ENCODE data around the gene F7. TPM values are rescaled to one million over a fixed set of nuclear protein-coding genes. Genes with fewer than 3 reads are reported as not detected.
A peak's percentile ranks its signal among the peaks of the same experiment; 100 is the strongest.

F7 gene
- total RNA-seq, 1 experiment from 2014 or later = 52.4 TPM

DNA sequence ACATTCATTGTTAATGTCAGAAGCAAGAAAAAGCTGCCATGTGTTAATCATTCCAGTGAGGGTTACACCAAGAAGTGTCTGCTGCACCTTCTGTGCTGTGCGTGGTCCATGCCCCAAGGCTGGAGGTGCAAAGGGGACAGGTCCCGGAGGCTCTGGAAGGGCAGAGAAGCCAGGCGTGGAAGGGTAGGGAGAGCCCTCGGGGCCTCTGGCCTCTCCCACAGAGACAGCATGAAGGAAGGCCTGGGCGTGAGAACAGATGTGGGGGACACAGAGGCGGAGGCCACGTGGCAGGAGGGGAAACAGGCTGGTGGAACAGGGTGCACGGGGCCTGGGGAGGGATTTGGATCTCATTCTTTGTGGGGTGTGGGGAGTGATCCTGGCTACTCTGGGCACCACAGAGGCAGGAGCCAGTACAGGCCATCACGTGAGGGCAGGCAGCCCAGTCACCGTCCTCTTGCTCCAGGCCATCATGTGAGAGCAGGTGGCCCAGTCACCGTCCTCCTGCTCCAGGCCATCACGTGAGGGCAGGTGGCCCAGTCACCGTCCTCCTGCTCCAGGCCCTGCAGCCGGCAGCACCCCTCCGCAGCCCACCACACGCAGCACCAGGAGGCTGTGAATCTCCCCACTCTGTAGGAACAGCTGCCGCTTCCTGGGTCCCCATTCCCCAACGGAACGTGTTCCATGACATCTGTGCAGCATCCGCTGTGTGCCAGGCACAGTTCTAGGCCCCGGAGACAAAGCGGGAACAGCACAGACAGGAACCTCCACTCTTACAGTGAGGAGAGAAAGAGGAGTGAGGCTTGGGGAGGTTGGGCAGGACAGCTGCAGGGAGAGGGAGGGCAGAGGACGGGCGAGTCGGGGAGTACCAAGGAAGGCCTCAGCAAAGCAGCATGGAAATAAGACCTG, 10.2 kb upstream of the F7 start:
- POLR2A ChIA-PET = interaction anchor here (1.1 kb wide), 1 partner anchor 10 kb away, joined by 7 read pairs; no protein-coding TSS in a partner anchor
- Mint-ChIP-seq H3K27ac (ENCODE audit: unreplicated experiment) (peak overlapping the region; percentile 49), H3K4me1 (ENCODE audit: low read depth, unreplicated experiment) (no peaks in the 10 kb centered on the region), H3K27me3 (ENCODE audit: insufficient read depth, unreplicated experiment) (no peaks in the 10 kb centered on the region), H3K4me3 (ENCODE audit: unreplicated experiment) (no peak overlapping the region), H3K36me3 (ENCODE audit: insufficient read depth, unreplicated experiment) (no peaks in the 10 kb centered on the region), H3K9me3 (ENCODE audit: unreplicated experiment) (no peaks in the 10 kb centered on the region)
- no TSS peak for BruUV-seq (replicated peaks)
- Histone ChIP-seq H3K9me3 (no peaks in the 10 kb centered on the region), H3K27me3 (replicated peaks; ENCODE audit: control insufficient read depth, insufficient read depth, low read length) (no peaks in the 10 kb centered on the region), H3K36me3 (ENCODE audit: control insufficient read depth, insufficient read depth, low read length) (no peaks in the 10 kb centered on the region), H3K4me1 (no peaks in the 10 kb centered on the region), H3K4me3 (ENCODE audit: low read depth, low read length) (no peak overlapping the region)
- TF ChIP-seq, protein P1, sequence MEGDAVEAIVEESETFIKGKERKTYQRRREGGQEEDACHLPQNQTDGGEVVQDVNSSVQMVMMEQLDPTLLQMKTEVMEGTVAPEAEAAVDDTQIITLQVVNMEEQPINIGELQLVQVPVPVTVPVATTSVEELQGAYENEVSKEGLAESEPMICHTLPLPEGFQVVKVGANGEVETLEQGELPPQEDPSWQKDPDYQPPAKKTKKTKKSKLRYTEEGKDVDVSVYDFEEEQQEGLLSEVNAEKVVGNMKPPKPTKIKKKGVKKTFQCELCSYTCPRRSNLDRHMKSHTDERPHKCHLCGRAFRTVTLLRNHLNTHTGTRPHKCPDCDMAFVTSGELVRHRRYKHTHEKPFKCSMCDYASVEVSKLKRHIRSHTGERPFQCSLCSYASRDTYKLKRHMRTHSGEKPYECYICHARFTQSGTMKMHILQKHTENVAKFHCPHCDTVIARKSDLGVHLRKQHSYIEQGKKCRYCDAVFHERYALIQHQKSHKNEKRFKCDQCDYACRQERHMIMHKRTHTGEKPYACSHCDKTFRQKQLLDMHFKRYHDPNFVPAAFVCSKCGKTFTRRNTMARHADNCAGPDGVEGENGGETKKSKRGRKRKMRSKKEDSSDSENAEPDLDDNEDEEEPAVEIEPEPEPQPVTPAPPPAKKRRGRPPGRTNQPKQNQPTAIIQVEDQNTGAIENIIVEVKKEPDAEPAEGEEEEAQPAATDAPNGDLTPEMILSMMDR (IDR thresholded peaks at IDR 0.05; ENCODE audit: insufficient read depth in 1 of 2, low read depth in 1 of 2, low read length in 1 of 2, severe bottlenecking in 1 of 2, unreplicated experiment in 1 of 2) = no peak
- CTCF ChIA-PET = no interaction called here
- no peak for DNase-seq
- intact Hi-C loops (cut with micrococcal nuclease; ENCODE audit: unreplicated experiment) = no loop called here

DNA sequence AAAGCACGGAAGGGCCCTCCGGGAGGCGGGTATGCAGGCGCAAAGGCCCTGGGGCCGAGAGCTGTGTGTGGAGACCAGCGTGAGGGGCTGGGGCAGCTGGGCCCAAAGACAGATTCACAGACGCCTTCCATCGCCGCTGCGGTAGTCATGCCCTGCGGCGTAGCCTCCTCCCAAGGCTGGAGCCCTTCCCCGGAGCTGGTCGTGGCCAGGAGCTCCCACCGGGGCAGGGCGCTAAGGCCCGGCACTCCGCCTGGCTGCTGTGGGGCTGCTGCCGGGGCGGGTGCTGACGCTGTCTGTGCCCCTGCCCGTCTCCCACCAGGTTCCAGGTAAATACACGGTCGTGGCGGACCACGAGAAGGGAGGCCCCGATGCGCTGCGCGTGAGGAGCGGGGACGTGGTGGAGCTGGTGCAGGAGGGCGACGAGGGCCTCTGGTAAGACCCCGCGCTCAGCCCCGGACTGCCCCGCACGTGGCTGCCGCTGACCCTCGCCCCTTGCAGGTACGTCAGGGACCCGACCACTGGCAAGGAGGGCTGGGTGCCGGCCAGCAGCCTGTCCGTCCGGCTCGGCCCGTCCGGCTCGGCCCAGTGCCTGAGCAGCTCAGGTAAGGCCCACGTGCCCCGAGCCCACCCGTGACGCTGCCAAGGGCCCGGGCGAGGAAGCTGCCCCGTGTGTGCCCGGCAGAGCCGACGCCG, 9.4 kb upstream of the F7 start:
- H3K27me3 ChIP-seq (replicated peaks; ENCODE audit: control insufficient read depth, insufficient read depth, low read length) = no peaks in the 10 kb centered on the region
- peaks cover 2% of the 10 kb centered on the region; the same call in 1 of the 2 replicates for H3K4me1 ChIP-seq
- Mint-ChIP-seq H3K9me3 (ENCODE audit: unreplicated experiment) (no peaks in the 10 kb centered on the region), H3K27me3 (ENCODE audit: insufficient read depth, unreplicated experiment) (no peaks in the 10 kb centered on the region), H3K4me1 (ENCODE audit: low read depth, unreplicated experiment) (no peaks in the 10 kb centered on the region), H3K27ac (ENCODE audit: unreplicated experiment) (peak overlapping the region; percentile 49), H3K4me3 (ENCODE audit: unreplicated experiment) (no peak overlapping the region), H3K36me3 (ENCODE audit: insufficient read depth, unreplicated experiment) (no peaks in the 10 kb centered on the region)
- no TSS peak for BruUV-seq (replicated peaks)
- intact Hi-C loops (cut with micrococcal nuclease; ENCODE audit: unreplicated experiment) = no loop called here
- H3K4me3 ChIP-seq (ENCODE audit: low read depth, low read length) = no peak overlapping the region
- TF ChIP-seq, protein P1 (IDR thresholded peaks at IDR 0.05; ENCODE audit: insufficient read depth in 1 of 2, low read depth in 1 of 2, low read length in 1 of 2, severe bottlenecking in 1 of 2, unreplicated experiment in 1 of 2) = no peak
- no peak for DNase-seq
- no peaks in the 10 kb centered on the region for H3K36me3 ChIP-seq (ENCODE audit: control insufficient read depth, insufficient read depth, low read length)
- no peaks in the 10 kb centered on the region for H3K9me3 ChIP-seq
- CTCF ChIA-PET = no interaction called here
- POLR2A ChIA-PET = interaction anchor here (0.6 to 1.1 kb wide), 2 partner anchors 10 to 173 kb away, joined by 5 to 7 read pairs; no protein-coding TSS in a partner anchor

DNA sequence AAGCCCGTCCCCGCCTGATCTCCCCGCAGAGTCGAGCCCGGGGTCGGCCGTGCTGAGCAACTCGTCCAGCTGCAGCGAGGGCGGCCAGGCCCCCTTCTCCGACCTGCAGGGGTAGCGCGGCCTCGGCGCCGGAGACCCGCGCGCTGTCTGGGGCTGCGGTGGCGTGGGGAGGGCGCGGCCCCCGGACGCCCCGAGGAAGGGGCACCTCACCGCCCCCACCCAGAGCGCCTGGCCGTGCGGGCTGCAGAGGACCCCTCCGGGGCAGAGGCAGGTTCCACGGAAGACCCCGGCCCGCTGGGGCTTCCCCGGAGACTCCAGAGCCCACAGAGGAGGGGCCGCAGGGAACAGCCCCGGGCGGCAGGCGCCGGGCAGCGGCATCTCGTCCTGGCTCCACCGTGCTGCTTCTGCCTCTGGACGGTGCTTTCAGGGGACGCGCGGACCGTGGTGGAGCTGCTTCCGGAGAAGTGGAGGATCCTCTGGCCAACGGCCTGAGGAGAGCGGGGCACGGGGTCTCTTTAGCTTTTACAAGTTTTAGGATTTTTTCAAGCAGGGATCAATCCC, 8.8 kb upstream of the F7 start:
- Histone ChIP-seq H3K4me1 (peaks cover 8% of the 10 kb centered on the region; the same call in 1 of the 2 replicates), H3K27me3 (replicated peaks; ENCODE audit: control insufficient read depth, insufficient read depth, low read length) (no peaks in the 10 kb centered on the region), H3K9me3 (no peaks in the 10 kb centered on the region), H3K36me3 (ENCODE audit: control insufficient read depth, insufficient read depth, low read length) (no peaks in the 10 kb centered on the region), H3K4me3 (ENCODE audit: low read depth, low read length) (no peak overlapping the region)
- ChIA-PET CTCF (no interaction called here), POLR2A (interaction anchor here (0.6 kb wide), 1 partner anchor 173 kb away, joined by 5 read pairs; no protein-coding TSS in a partner anchor)
- BruUV-seq (replicated peaks) = no TSS peak
- no peak for DNase-seq
- Mint-ChIP-seq H3K9me3 (ENCODE audit: unreplicated experiment) (no peaks in the 10 kb centered on the region), H3K36me3 (ENCODE audit: insufficient read depth, unreplicated experiment) (no peaks in the 10 kb centered on the region), H3K4me3 (ENCODE audit: unreplicated experiment) (no peak overlapping the region), H3K4me1 (ENCODE audit: low read depth, unreplicated experiment) (peaks cover 6% of the 10 kb centered on the region), H3K27me3 (ENCODE audit: insufficient read depth, unreplicated experiment) (no peaks in the 10 kb centered on the region), H3K27ac (ENCODE audit: unreplicated experiment) (no peak overlapping the region)
- TF ChIP-seq, protein P1 (IDR thresholded peaks at IDR 0.05; ENCODE audit: insufficient read depth in 1 of 2, low read depth in 1 of 2, low read length in 1 of 2, severe bottlenecking in 1 of 2, unreplicated experiment in 1 of 2) = no peak
- intact Hi-C loops (cut with micrococcal nuclease; ENCODE audit: unreplicated experiment) = no loop called here

Data from Caco-2 (cell line).